A549 (cell line): ENCODE results near the gene SORCS2. TPM values are rescaled to one million over a fixed set of nuclear protein-coding genes. Genes with fewer than 3 reads are reported as not detected.
"Not testable (repeated sequence)": the region's sequence is repeated elsewhere in the genome, so short reads cannot be mapped to it uniquely, and the experiment has no call there.

Experiments
- ATAC-seq, 2 experiments: fragments of 200-7000 bp in 1 of 2; fragments of >200 bp in 1 of 2; cut with Nextera tagmentation in 1 of 2; cut with Tn5 transposase in 1 of 2; 3 replicates each; pipeline versions ENCODE4 v1.8.0 to v1.9.1; 2018 to 2020; ENCODE audit warnings: mild to moderate bottlenecking in 1 of 2, moderate library complexity in 1 of 2
- CTCF ChIA-PET: fragments of 300-600 bp; sonication (Branson Sonifier 250); formaldehyde crosslinking; extraction: SDS; loops from one replicate; lab custom pipeline; 2021; ENCODE audit warnings: antibody characterized with exemption, inconsistent platforms; lab: Yijun Ruan, JAX
- POLR2A ChIA-PET: fragments of 350-600 bp; formaldehyde crosslinking; extraction: SDS; loops from one replicate; lab custom pipeline; 2021; ENCODE audit warnings: antibody characterized with exemption, inconsistent platforms; lab: Yijun Ruan, JAX
- DNase-seq, 2 experiments: peaks; one replicate each; pipeline versions ENCODE4 v3.0.0 to v3.0.0-alpha.2; 2011 to 2016; ENCODE audit warnings: low read depth in 1 of 2, low spot score in 1 of 2
- FAIRE-seq: peaks from 2 replicates; lab custom pipeline; 2011; peaks lifted over from hg19 to GRCh38; lab: Jason Lieb, UNC
- H3K27ac ChIP-seq, 2 experiments: fragments of >200 bp; sonication (Bioruptor Twin); formaldehyde crosslinking; 3 replicates each; pipeline ENCODE4 v1.5.1; 2016 to 2017
- H3K4me1 ChIP-seq: fragments of >200 bp; sonication (Bioruptor Twin); formaldehyde crosslinking; 3 replicates; pipeline ENCODE4 v1.6.1; 2016
- H3K4me2 ChIP-seq: fragments of >200 bp; sonication (Bioruptor Twin); formaldehyde crosslinking; 3 replicates; pipeline ENCODE4 v1.6.1; 2016
- H3K4me3 ChIP-seq: fragments of >200 bp; sonication (Bioruptor Twin); formaldehyde crosslinking; 3 replicates; pipeline ENCODE4 v1.5.1; 2016
- H3K9me3 ChIP-seq: fragments of >200 bp; sonication (Bioruptor Twin); formaldehyde crosslinking; 3 replicates; pipeline ENCODE4 v1.6.1; 2016
- ATOH8 ChIP-seq: fragments of 250-450 bp; sonication (Bioruptor Pico); IDR thresholded peaks from 2 replicates; pipeline ENCODE4 v1.5.0; 2020; ENCODE audit warnings: low read depth, mild to moderate bottlenecking, moderate library complexity
- BCL3 ChIP-seq: fragments of >200 bp; sonication (Bioruptor Twin); formaldehyde crosslinking; IDR thresholded peaks from 3 replicates; pipeline ENCODE4 v1.6.1; 2016
- BHLHE40 ChIP-seq: IDR thresholded peaks from 2 replicates; pipeline ENCODE4 v1.6.1; 2012; ENCODE audit warnings: low read depth, low read length, inconsistent platforms
- CEBPB ChIP-seq, 2 experiments: fragments of >200 bp in 1 of 2; sonication (Bioruptor Twin) in 1 of 2; formaldehyde crosslinking in 1 of 2; IDR thresholded peaks; 2 replicates each; pipeline ENCODE4 v1.6.1; 2012 to 2016
- CHD2 ChIP-seq: fragments of 150-350 bp; IDR thresholded peaks from 2 replicates; pipeline ENCODE4 v1.6.1; 2014; ENCODE audit warnings: low read length; ENCODE audit not compliant: partially characterized antibody
- CHD4 ChIP-seq: fragments of 200-600 bp; sonication (generic); IDR thresholded peaks from 2 replicates; pipeline ENCODE4 v1.6.1; 2016; ENCODE audit warnings: antibody characterized with exemption, mild to moderate bottlenecking, borderline replicate concordance
- EHMT2 ChIP-seq: fragments of 200-600 bp; sonication (generic); IDR thresholded peaks from 2 replicates; pipeline ENCODE4 v1.6.1; 2016; ENCODE audit warnings: antibody characterized with exemption, low read depth, mild to moderate bottlenecking, moderate library complexity
- ESRRA ChIP-seq: fragments of 150-350 bp; IDR thresholded peaks from 2 replicates; pipeline ENCODE4 v1.6.1; 2014; ENCODE audit warnings: mild to moderate bottlenecking, low read length, borderline replicate concordance
- HDAC2 ChIP-seq: fragments of 200-600 bp; sonication (generic); IDR thresholded peaks from 2 replicates; pipeline ENCODE4 v1.6.1; 2016
- HOXA7 ChIP-seq: fragments of 250-450 bp; sonication (Bioruptor Pico); IDR thresholded peaks from 2 replicates; pipeline ENCODE4 v1.5.0; 2020; ENCODE audit warnings: mild to moderate bottlenecking, moderate library complexity
- HOXB13 ChIP-seq: fragments of 250-450 bp; sonication (Bioruptor Pico); IDR thresholded peaks from 2 replicates; pipeline ENCODE4 v1.5.0; 2020; ENCODE audit warnings: low read depth, mild to moderate bottlenecking, moderate library complexity
- JUN ChIP-seq, 2 experiments: fragments of >200 bp; sonication (Bioruptor Twin); formaldehyde crosslinking; IDR thresholded peaks; 2 replicates in 1 of 2; 3 replicates in 1 of 2; pipeline ENCODE4 v1.6.1; 2016 to 2017
- JUNB ChIP-seq: fragments of >200 bp; sonication (Bioruptor Twin); formaldehyde crosslinking; IDR thresholded peaks from 2 replicates; pipeline ENCODE4 v1.6.1; 2016
- KDM5A ChIP-seq: fragments of 200-600 bp; sonication (generic); IDR thresholded peaks from 2 replicates; pipeline ENCODE4 v1.6.1; 2016; ENCODE audit warnings: antibody characterized with exemption, mild to moderate bottlenecking
- MAZ ChIP-seq: fragments of 150-350 bp; IDR thresholded peaks from 2 replicates; pipeline ENCODE4 v1.6.1; 2014; ENCODE audit warnings: antibody characterized with exemption, low read depth, low read length, borderline replicate concordance
- PHF8 ChIP-seq: fragments of 200-600 bp; sonication (generic); IDR thresholded peaks from 2 replicates; pipeline ENCODE4 v1.6.1; 2016; ENCODE audit warnings: low read depth, mild to moderate bottlenecking, antibody characterized with exemption, moderate library complexity, borderline replicate concordance
- POLR2AphosphoS2 ChIP-seq: conservative IDR thresholded peaks from 2 replicates; pipeline ENCODE4 v1.6.1; 2012; ENCODE audit warnings: low read length, improper control_type of control experiment, inconsistent platforms
- RAD21 ChIP-seq, 2 experiments: fragments of >200 bp in 1 of 2; sonication (Bioruptor Twin) in 1 of 2; formaldehyde crosslinking in 1 of 2; IDR thresholded peaks in 1 of 2; conservative IDR thresholded peaks in 1 of 2; 2 replicates in 1 of 2; 3 replicates in 1 of 2; pipeline ENCODE4 v1.6.1; 2012 to 2018; ENCODE audit warnings: inconsistent platforms in 1 of 2
- RCOR1 ChIP-seq: fragments of 150-350 bp; IDR thresholded peaks from 2 replicates; pipeline ENCODE4 v1.6.1; 2014; ENCODE audit warnings: antibody characterized with exemption, low read length, low read depth
- RFX5 ChIP-seq: fragments of 450-650 bp; IDR thresholded peaks from 2 replicates; pipeline ENCODE4 v1.7.1; 2014; ENCODE audit warnings: antibody characterized with exemption, mild to moderate bottlenecking, moderate library complexity
- RNF2 ChIP-seq: fragments of 200-600 bp; sonication (generic); IDR thresholded peaks from 2 replicates; pipeline ENCODE4 v1.6.1; 2016; ENCODE audit warnings: low read depth, mild to moderate bottlenecking, antibody characterized with exemption, moderate library complexity, borderline replicate concordance
- SREBF2 ChIP-seq: fragments of 450-650 bp; IDR thresholded peaks from 2 replicates; pipeline ENCODE4 v1.6.1; 2014; ENCODE audit warnings: mild to moderate bottlenecking, moderate library complexity
- TFCP2L1 ChIP-seq: fragments of 250-450 bp; sonication (Bioruptor Pico); IDR thresholded peaks from 2 replicates; pipeline ENCODE4 v1.5.0; 2021; ENCODE audit warnings: mild to moderate bottlenecking
- ZC3H11A ChIP-seq: fragments of 450-650 bp; IDR thresholded peaks from 2 replicates; pipeline ENCODE4 v1.6.1; 2014; ENCODE audit warnings: antibody characterized with exemption, mild to moderate bottlenecking
- ZFP36 ChIP-seq: fragments of 450-650 bp; IDR thresholded peaks from 2 replicates; pipeline ENCODE4 v1.6.1; 2014; ENCODE audit warnings: borderline replicate concordance; ENCODE audit not compliant: partially characterized antibody
- ZSCAN20 ChIP-seq: fragments of 250-450 bp; sonication (Bioruptor Pico); IDR thresholded peaks from 2 replicates; pipeline ENCODE4 v1.8.0; 2022; ENCODE audit warnings: mild to moderate bottlenecking, moderate library complexity
- WGBS: methylation state at CpG from one replicate; pipeline ENCODE4 v1.1.6; 2017; ENCODE audit errors: missing lambda C conversion rate; 5-methylcytosine and 5-hydroxymethylcytosine counted together
- polyA plus RNA-seq, 4 experiments: library from polyadenylated mRNA; depleted of rRNA in 3 of 4; stranded (reverse); fragments of >200 nt; fragmentation: RNase III in 1 of 4; extraction: RNeasy Plus Mini Kit Qiagen cat#74134 plus additional on column Dnase treatment in 1 of 4; gene quantifications; 2 replicates in 3 of 4; 3 replicates in 1 of 4; pipeline ENCODE4 v1.2.3, GENCODE V29; 2011 to 2017
- TF ChIP-seq, protein P1 (sequence below): IDR thresholded peaks from 2 replicates; pipeline ENCODE4 v1.6.1; 2012
- TF ChIP-seq, protein P2 (sequence below): fragments of >200 bp; sonication (Bioruptor Twin); formaldehyde crosslinking; IDR thresholded peaks from 2 replicates; pipeline ENCODE4 v1.6.1; 2016

SORCS2 gene
- polyA plus RNA-seq, 2 of the 4 experiments (the other 2 are of a cell fraction), result 1.4 to 4.6 TPM

DNA sequence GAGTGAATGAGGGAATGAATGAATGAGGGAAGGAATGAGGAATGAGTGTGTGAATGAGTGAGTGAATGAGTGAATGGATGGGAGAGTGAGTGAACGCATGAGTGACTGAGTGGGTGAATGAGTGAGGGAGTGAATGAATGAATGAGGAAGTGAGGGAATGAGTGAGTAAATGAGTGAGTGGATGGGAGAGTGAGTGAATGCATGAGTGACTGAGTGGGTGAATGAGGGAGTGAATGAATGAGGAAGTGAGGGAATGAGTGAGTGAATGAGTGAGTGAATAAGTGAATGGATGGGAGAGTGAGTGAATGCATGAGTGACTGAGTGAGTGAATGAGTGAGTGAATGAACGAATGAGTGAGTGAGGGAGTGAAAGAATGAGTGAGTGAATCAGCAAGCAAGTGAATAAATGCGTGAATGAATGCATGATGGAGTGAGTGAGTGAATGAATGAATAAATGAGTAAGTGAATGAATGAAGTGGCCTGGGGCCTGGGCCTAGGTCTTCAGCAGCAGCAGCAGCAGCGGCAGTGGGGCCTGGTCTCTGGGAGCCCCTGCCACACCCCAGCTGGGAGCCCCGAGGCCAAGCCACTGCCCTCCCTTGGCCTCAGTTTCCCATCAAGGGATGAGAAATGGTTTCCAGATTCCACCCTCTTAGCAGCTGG is 258.6 kb downstream of the SORCS2 start:
- Histone ChIP-seq H3K4me1 (no peaks in the 10 kb centered on the region), H3K4me3 (no peak overlapping the region), H3K9me3 (no peaks in the 10 kb centered on the region), H3K4me2 (no peak overlapping the region), H3K27ac (no peak overlapping the region)
- TF ChIP-seq MAZ (no peak), ESRRA (no peak), EHMT2 (no peak), PHF8 (no peak), KDM5A (no peak), POLR2AphosphoS2 (no peak), JUNB (no peak), ZFP36 (no peak), RNF2 (no peak), BHLHE40 (no peak), ZC3H11A (no peak)
- TF ChIP-seq, protein P1, sequence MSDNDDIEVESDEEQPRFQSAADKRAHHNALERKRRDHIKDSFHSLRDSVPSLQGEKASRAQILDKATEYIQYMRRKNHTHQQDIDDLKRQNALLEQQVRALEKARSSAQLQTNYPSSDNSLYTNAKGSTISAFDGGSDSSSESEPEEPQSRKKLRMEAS, result no peak
- ATAC-seq (no peak), FAIRE-seq (no peak), DNase-seq (no peak)
- POLR2A ChIA-PET, result no interaction called here
- CTCF ChIA-PET, result interaction anchor here (1.1 kb wide), 1 partner anchor 269 kb away, joined by 3 read pairs; no protein-coding TSS in a partner anchor
- 37% methylated on average over 5 of the region's 5 CpGs for WGBS

- H3K4me2 ChIP-seq, result no peak overlapping the region
- H3K4me1 ChIP-seq, result no peaks in the 10 kb centered on the region
- TF ChIP-seq ZC3H11A (no peak), CHD4 (no peak), RAD21 (conservative IDR thresholded peaks at IDR 0.05 in 1 of 2, IDR thresholded peaks at IDR 0.05 in 1 of 2) (no peak), RFX5 (no peak), PHF8 (no peak), RCOR1 (no peak), JUN (IDR thresholded peaks at IDR 0.05) (no peak), BHLHE40 (no peak), CHD2 (no peak), BCL3 (no peak), ATOH8 (CRISPR knock-in tag) (no peak)
- no peak overlapping the region for H3K4me3 ChIP-seq
- no peaks in the 10 kb centered on the region for H3K9me3 ChIP-seq
- DNase-seq (no peak), FAIRE-seq (no peak), ATAC-seq (peak in 1 of 2 experiments; percentile 40; a peak in 2 of 6 replicates)
- WGBS, result no CpG with 5 or more reads among the region's 2 CpGs
- no peak overlapping the region for H3K27ac ChIP-seq
- ChIA-PET POLR2A (no interaction called here), CTCF (interaction anchor here (0.9 kb wide), 1 partner anchor 232 kb away, joined by 4 read pairs; no protein-coding TSS in a partner anchor)
Observed at GRCh38 chr4:7451434-7451789, 259.1 kb downstream of the SORCS2 start.

- TF ChIP-seq JUN (IDR thresholded peaks at IDR 0.05) (no peak), HDAC2 (no peak), TFCP2L1 (CRISPR knock-in tag) (no peak), POLR2AphosphoS2 (no peak), RFX5 (no peak), ZSCAN20 (no peak), SREBF2 (no peak), CEBPB (IDR thresholded peaks at IDR 0.05) (no peak), HOXA7 (no peak), HOXB13 (CRISPR knock-in tag) (no peak), MAZ (no peak), BHLHE40 (no peak), BCL3 (no peak)
- TF ChIP-seq, protein P2, sequence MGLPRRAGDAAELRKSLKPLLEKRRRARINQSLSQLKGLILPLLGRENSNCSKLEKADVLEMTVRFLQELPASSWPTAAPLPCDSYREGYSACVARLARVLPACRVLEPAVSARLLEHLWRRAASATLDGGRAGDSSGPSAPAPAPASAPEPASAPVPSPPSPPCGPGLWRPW, result no peak
- Histone ChIP-seq H3K4me2 (no peak overlapping the region), H3K4me3 (no peak overlapping the region), H3K9me3 (no peaks in the 10 kb centered on the region), H3K27ac (no peak overlapping the region), H3K4me1 (no peaks in the 10 kb centered on the region)
- FAIRE-seq (no peak), ATAC-seq (0 out of 6 replicates have a peak, but pooled peaks have one; percentile 23 to 33), DNase-seq (no peak)
- ChIA-PET CTCF (interaction anchor here (0.9 kb wide), 1 partner anchor 232 kb away, joined by 4 read pairs; no protein-coding TSS in a partner anchor), POLR2A (no interaction called here)
- 81% methylated on average over 6 of the region's 6 CpGs for WGBS
Observed at GRCh38 chr4:7451800-7452199, 259.5 kb downstream of the SORCS2 start.

GRCh38 chr4:7452802-7453201 is 260.5 kb downstream of the SORCS2 start:
- H3K27ac ChIP-seq, H3K4me1 ChIP-seq, ATAC-seq, POLR2A ChIA-PET, H3K4me2 ChIP-seq, DNase-seq, H3K9me3 ChIP-seq, H3K4me3 ChIP-seq, FAIRE-seq: not testable (repeated sequence)
- CTCF ChIA-PET, result interaction anchor here (0.7 kb wide), 1 partner anchor 351 kb away, joined by 3 read pairs; no protein-coding TSS in a partner anchor
- WGBS, result 53% methylated on average over 5 of the region's 9 CpGs
